Loucy (cell line): Measurements from ENCODE around the gene TDRD12.

ENCODE experiments used
- H2AFZ ChIP-seq: fragments of 200-600 bp; sonication (generic); 2 replicates; pipeline ENCODE4 v1.6.0; 2016; ENCODE audit warnings: antibody characterized with exemption, mild to moderate bottlenecking, low read length, moderate library complexity
- H3F3A ChIP-seq: fragments of 200-600 bp; 2 replicates; pipeline ENCODE4 v1.6.0; 2016; ENCODE audit warnings: antibody characterized with exemption, low read depth, mild to moderate bottlenecking
- H3K27me3 ChIP-seq: fragments of 200-600 bp; sonication (generic); 2 replicates; pipeline ENCODE4 v1.6.1; 2014; ENCODE audit warnings: low read length, mild to moderate bottlenecking; ENCODE audit not compliant: insufficient read depth, poor library complexity, severe bottlenecking
- H3K36me3 ChIP-seq: fragments of 200-600 bp; sonication (generic); 2 replicates; pipeline ENCODE4 v1.6.1; 2016; ENCODE audit warnings: low read length; ENCODE audit not compliant: insufficient read depth
- H3K4me1 ChIP-seq: fragments of 200-600 bp; sonication (generic); 2 replicates; pipeline ENCODE4 v1.5.1; 2014; ENCODE audit warnings: low read length, mild to moderate bottlenecking; ENCODE audit not compliant: insufficient read depth, poor library complexity, severe bottlenecking
- H3K4me2 ChIP-seq: fragments of 200-600 bp; sonication (generic); 2 replicates; pipeline ENCODE4 v1.6.0; 2014; ENCODE audit warnings: antibody characterized with exemption, low read length, low read depth, mild to moderate bottlenecking; ENCODE audit not compliant: poor library complexity, severe bottlenecking
- H3K4me3 ChIP-seq: fragments of 200-600 bp; sonication (generic); 2 replicates; pipeline ENCODE4 v1.5.1; 2014; ENCODE audit warnings: low read length, mild to moderate bottlenecking, mixed read lengths; ENCODE audit not compliant: poor library complexity, severe bottlenecking
- H3K79me2 ChIP-seq: fragments of 200-600 bp; sonication (generic); 2 replicates; pipeline ENCODE4 v1.6.1; 2014; ENCODE audit warnings: low read length; ENCODE audit not compliant: insufficient read depth
- H3K9ac ChIP-seq: fragments of 200-600 bp; sonication (generic); 2 replicates; pipeline ENCODE4 v1.6.0; 2014; ENCODE audit warnings: mild to moderate bottlenecking, low read depth, low read length, moderate library complexity; ENCODE audit not compliant: poor library complexity, severe bottlenecking
- H3K9me2 ChIP-seq: fragments of 200-600 bp; sonication (generic); replicated peaks from 2 replicates; pipeline ENCODE4 v1.6.1; 2016; ENCODE audit warnings: low read depth, low read length, mixed read lengths
- H3K9me3 ChIP-seq: fragments of 200-600 bp; sonication (generic); 2 replicates; pipeline ENCODE4 v1.6.1; 2014; ENCODE audit warnings: mild to moderate bottlenecking, antibody characterized with exemption, low read length, low read depth; ENCODE audit not compliant: insufficient read depth
- H4K20me1 ChIP-seq: fragments of 200-600 bp; sonication (generic); 2 replicates; pipeline ENCODE4 v1.6.0; 2014; ENCODE audit warnings: antibody characterized with exemption, low read length, mild to moderate bottlenecking; ENCODE audit not compliant: insufficient read depth, poor library complexity, severe bottlenecking
- EZH2phosphoT487 ChIP-seq: fragments of 200-600 bp; IDR thresholded peaks from 2 replicates; pipeline ENCODE4 v1.6.1; 2018; ENCODE audit warnings: antibody characterized with exemption, mild to moderate bottlenecking, moderate library complexity, borderline replicate concordance
- TF ChIP-seq, protein P1 (sequence below): fragments of 200-600 bp; sonication (generic); conservative IDR thresholded peaks from 2 replicates; pipeline ENCODE4 v1.5.1; 2014; ENCODE audit warnings: mild to moderate bottlenecking, antibody characterized with exemption, low read length

The TDRD12 gene

GRCh38 chr19:32686847-32687475 lies 32.6 kb upstream of the TDRD12 start:
- Histone ChIP-seq H3K9ac (no peak overlapping the region), H3K27me3 (no peaks in the 10 kb centered on the region), H3K4me3 (no peak overlapping the region), H3K4me1 (peaks cover 5% of the 10 kb centered on the region), H3K4me2 (no peak overlapping the region), H3K9me3 (no peaks in the 10 kb centered on the region), H3K36me3 (no peaks in the 10 kb centered on the region), H3K9me2 (no peaks in the 10 kb centered on the region), H3F3A (no peaks in the 10 kb centered on the region), H2AFZ (no peak overlapping the region), H3K79me2 (peaks cover 12% of the 10 kb centered on the region), H4K20me1 (no peaks in the 10 kb centered on the region)
- TF ChIP-seq, protein P1, sequence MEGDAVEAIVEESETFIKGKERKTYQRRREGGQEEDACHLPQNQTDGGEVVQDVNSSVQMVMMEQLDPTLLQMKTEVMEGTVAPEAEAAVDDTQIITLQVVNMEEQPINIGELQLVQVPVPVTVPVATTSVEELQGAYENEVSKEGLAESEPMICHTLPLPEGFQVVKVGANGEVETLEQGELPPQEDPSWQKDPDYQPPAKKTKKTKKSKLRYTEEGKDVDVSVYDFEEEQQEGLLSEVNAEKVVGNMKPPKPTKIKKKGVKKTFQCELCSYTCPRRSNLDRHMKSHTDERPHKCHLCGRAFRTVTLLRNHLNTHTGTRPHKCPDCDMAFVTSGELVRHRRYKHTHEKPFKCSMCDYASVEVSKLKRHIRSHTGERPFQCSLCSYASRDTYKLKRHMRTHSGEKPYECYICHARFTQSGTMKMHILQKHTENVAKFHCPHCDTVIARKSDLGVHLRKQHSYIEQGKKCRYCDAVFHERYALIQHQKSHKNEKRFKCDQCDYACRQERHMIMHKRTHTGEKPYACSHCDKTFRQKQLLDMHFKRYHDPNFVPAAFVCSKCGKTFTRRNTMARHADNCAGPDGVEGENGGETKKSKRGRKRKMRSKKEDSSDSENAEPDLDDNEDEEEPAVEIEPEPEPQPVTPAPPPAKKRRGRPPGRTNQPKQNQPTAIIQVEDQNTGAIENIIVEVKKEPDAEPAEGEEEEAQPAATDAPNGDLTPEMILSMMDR, result no peak
- no peak for TF ChIP-seq EZH2phosphoT487

DNA sequence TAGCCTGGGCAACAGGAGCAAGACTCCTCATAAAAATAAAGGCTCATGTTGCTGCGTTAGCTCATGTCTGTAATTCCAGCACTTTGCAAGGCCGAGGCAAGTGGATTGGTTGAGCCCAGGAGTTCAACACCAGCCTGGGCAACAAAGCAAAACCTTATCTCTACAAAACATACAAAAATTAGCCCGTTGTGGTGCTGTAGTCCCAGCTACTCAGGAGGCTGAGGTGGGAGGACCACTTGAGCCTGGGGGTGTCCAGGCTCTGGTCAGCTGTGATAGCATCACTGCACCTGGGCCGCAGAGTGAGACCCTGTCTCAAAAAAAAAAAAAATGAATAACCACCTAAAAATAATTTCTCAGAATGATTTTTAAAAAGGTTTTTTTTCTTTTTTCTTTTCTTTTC lies 31.9 kb upstream of the TDRD12 start:
- Histone ChIP-seq H3K36me3 (no peaks in the 10 kb centered on the region), H3K4me3 (no peak overlapping the region), H4K20me1 (peaks cover 3% of the 10 kb centered on the region), H3K9ac (no peak overlapping the region), H3K4me1 (peaks cover 7% of the 10 kb centered on the region), H3K4me2 (no peak overlapping the region), H3K79me2 (peaks cover 19% of the 10 kb centered on the region), H3K27me3 (no peaks in the 10 kb centered on the region), H3K9me3 (no peaks in the 10 kb centered on the region), H3F3A (no peaks in the 10 kb centered on the region), H3K9me2 (no peaks in the 10 kb centered on the region), H2AFZ (no peak overlapping the region)
- TF ChIP-seq EZH2phosphoT487, result no peak
- TF ChIP-seq, protein P1, result no peak

- Histone ChIP-seq H3F3A (no peaks in the 10 kb centered on the region), H3K9me2 (no peaks in the 10 kb centered on the region), H3K4me2 (no peak overlapping the region), H3K9ac (no peak overlapping the region), H2AFZ (no peak overlapping the region), H3K4me1 (peaks cover 13% of the 10 kb centered on the region), H3K9me3 (no peaks in the 10 kb centered on the region), H3K27me3 (no peaks in the 10 kb centered on the region), H4K20me1 (peaks cover 8% of the 10 kb centered on the region), H3K79me2 (peaks cover 25% of the 10 kb centered on the region), H3K36me3 (no peaks in the 10 kb centered on the region), H3K4me3 (no peak overlapping the region)
- TF ChIP-seq, protein P1, result no peak
- no peak for TF ChIP-seq EZH2phosphoT487
Observed at GRCh38 chr19:32688311-32688710, 31.3 kb upstream of the TDRD12 start.
